Activated naive CD8-positive, alpha-beta T cell treated with anti-CD3 and anti-CD28 coated beads for 36 hours (primary cell): ENCODE results near the gene LSM14B. TPM values are rescaled to one million over a fixed set of nuclear protein-coding genes. Genes with fewer than 3 reads are reported as not detected.

Source experiments
- DNase-seq: peaks from one replicate; pipeline ENCODE4 v3.0.0; 2021
- H3K27ac Mint-ChIP-seq: one replicate; pipeline ENCODE4 v1.8.0; 2022; ENCODE audit warnings: mild to moderate bottlenecking, moderate library complexity, mixed read lengths
- H3K27me3 Mint-ChIP-seq: one replicate; pipeline ENCODE4 v1.8.0; 2022; ENCODE audit warnings: mild to moderate bottlenecking, mixed read lengths
- H3K36me3 Mint-ChIP-seq: one replicate; pipeline ENCODE4 v1.8.0; 2021; ENCODE audit warnings: mild to moderate bottlenecking, mixed read lengths
- H3K4me1 Mint-ChIP-seq: one replicate; pipeline ENCODE4 v1.8.0; 2021; ENCODE audit warnings: mixed read lengths
- H3K4me3 Mint-ChIP-seq: one replicate; pipeline ENCODE4 v1.8.0; 2022; ENCODE audit warnings: mild to moderate bottlenecking, moderate library complexity, mixed read lengths
- H3K9me3 Mint-ChIP-seq: one replicate; pipeline ENCODE4 v1.8.0; 2022; ENCODE audit warnings: mixed read lengths
- total RNA-seq, 2 experiments: library from RNA; stranded (reverse); gene quantifications; one replicate each; pipeline ENCODE4 v1.2.3, GENCODE V29; 2021

LSM14B gene
- total RNA-seq, 2 experiments from 2014 or later: 32.8 to 34.5 TPM

DNA sequence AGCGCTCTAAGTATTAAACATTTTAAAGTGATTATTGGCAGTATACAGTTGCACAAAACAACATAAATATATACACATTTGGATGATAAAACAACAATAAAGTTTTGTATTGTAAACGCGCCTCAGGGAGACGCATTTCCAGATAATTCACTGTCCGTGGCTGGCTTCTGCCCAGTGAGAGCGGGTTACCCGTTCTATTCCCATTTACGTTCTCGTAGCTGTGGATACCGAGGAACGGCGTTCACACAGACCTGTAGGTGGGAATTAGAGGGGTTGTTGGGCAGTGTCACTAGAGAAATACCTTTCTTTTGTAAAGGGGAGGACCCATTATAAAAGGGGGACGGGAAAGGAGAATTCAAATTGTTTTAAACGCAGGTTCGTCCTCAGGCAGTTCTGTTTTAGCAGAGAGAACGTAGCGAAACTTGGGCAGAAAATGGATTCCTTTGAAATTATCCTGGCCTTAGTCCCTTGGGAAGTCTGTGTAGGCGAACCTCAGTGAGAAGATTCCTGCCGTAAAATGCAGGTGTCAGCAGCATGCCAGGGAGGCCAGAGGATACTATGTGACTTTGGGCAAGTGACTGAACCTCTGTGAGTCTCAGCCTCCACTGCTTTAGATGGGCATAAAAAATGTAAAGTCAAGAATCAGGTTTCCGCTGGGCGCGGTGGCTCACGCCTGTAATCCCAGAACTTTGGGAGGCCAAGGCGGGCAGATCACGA is 61.3 kb downstream of the LSM14B start:
- Mint-ChIP-seq H3K4me3 (peak overlapping the region; percentile 94), H3K4me1 (peaks cover 30% of the 10 kb centered on the region), H3K9me3 (no peaks in the 10 kb centered on the region), H3K27me3 (no peaks in the 10 kb centered on the region), H3K36me3 (peaks cover 18% of the 10 kb centered on the region), H3K27ac (peak overlapping the region; percentile 85)
- DNase-seq: no peak

Other genes starting within 250 kb of the LSM14B start
- gene TAF4, start 56.6 kb upstream of the LSM14B start, total RNA-seq: 10 to 100 TPM; 15.2 to 16.4 TPM
- gene PSMA7, start 20.9 kb downstream of the LSM14B start, total RNA-seq: 100 to 1,000 TPM; 362 to 367 TPM
- gene SS18L1, start 21.3 kb downstream of the LSM14B start, total RNA-seq: 10 to 100 TPM; 12.1 to 12.3 TPM
- 10 to 100 TPM; 36.1 to 39.9 TPM for gene MTG2, start 60.6 kb downstream of the LSM14B start, total RNA-seq
- not detected for gene HRH3, start 97.8 kb downstream of the LSM14B start, total RNA-seq
- 10 to 100 TPM; 19.2 to 20.4 TPM for gene OSBPL2, start 116.0 kb downstream of the LSM14B start, total RNA-seq
- 100 to 1,000 TPM; 136 to 139 TPM for gene ADRM1, start 180.5 kb downstream of the LSM14B start, total RNA-seq
- gene LAMA5, start 244.8 kb downstream of the LSM14B start, total RNA-seq: under 1 TPM; 0.38 to 0.91 TPM